Measurements from ENCODE around the gene DIAPH3.

The DIAPH3 gene

DNA sequence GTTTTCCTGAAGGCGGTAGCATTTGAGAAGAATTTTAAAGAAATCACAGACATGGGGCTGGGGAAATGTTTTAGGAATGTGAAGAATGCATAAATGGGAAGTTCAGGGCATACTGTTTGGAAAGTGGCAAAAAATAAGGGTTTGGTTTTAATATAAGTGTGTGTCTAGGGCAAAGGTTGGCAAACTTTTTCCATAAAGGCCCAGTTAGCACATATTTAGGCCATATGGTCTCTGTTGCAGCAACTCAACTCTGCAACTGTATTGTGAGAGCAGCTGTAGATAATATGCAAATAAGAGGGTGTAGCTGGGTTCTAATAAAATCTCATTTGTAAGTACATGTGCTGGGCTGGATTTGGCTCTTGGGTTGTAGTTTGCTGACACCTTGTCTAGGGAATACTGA is 521.9 kb downstream of the DIAPH3 start:
- in situ Hi-C loops (cut with MboI; ENCODE audit: low sequenced_read_pairs), result no loop called here

- in situ Hi-C loops (cut with MboI; ENCODE audit: low sequenced_read_pairs), result no loop called here
Observed at GRCh38 chr13:59641261-59641660, 522.5 kb downstream of the DIAPH3 start.

- in situ Hi-C loops (cut with MboI; ENCODE audit: low sequenced_read_pairs), result no loop called here
Observed at GRCh38 chr13:59638404-59638803, 525.3 kb downstream of the DIAPH3 start.

DNA sequence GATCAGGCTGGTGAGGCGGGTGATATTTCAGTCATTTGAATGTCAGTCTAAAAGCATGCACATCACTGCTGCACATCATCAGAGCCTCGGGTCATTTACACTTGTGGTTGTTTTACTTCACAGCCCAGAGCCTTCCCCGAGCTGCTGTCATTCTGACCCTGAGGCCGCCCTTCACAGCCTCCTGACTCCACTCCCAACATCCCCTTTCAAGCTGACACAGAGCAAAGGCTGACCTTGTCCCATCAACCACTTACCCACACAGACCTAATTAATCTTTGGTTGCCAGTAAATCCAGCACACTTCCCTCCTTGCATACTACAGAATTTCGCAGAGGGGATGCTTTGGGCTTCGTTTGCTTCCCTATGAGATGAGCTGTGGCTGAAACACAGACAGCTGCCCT is 528.1 kb downstream of the DIAPH3 start:
- in situ Hi-C loops (cut with MboI; ENCODE audit: low sequenced_read_pairs), result no loop called here

DNA sequence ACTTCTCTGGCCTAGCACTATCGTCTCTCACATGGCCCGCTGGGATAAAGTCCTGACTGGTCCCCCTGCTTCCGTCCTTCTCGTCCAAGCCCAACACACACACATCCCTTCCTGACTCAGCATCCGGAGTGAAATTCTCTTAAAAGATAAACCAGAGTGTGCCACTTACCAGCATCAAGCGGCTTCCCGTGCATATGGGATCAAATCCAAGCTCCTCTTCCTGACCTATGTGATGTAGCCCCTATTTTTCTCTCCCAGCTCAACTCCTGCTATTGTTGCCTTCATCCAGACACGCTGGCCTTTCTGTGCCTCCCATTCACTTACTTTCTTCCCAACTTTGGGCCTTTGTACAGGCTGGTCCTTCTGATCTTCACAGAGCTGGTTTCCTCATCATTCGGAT is 530.4 kb downstream of the DIAPH3 start:
- in situ Hi-C loops (cut with MboI; ENCODE audit: low sequenced_read_pairs), result no loop called here

- in situ Hi-C loops (cut with MboI; ENCODE audit: low sequenced_read_pairs), result no loop called here
Observed at GRCh38 chr13:59631271-59631670, 532.5 kb downstream of the DIAPH3 start.

- in situ Hi-C loops (cut with MboI; ENCODE audit: low sequenced_read_pairs), result no loop called here
Observed at GRCh38 chr13:59625111-59625510, 538.6 kb downstream of the DIAPH3 start.

DNA sequence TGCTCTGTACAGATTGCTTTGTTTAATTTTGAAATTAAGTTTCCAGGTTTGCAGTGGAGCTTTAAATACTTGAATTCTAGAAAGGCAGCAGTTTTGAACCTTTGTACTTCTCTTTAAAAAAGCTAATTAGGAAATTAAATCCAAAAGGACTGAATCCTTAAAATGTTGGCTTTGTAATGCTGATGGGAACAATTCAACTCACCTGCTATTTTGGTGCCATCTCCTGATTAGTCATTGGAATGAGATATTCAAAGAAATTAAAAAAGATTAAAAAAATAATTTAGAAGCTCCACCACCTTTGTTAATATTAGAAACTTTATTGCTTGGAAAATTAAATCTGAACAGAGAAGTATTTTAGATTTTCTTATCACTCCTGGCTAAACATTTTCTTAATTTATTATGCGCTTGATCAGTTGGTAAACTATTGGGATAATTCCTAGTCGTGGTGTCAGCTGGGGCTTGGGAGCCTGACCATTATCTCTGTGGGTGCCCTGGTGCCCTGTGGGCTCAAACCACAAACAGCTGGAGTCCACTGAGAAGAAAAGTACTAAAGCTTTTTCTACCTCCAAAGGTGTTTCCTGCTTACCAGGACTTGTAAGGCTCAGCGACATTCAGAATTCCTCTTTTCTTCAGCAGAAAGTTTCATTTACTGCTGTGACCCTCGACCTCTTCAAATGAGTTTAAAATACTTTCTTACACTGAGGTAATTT is 540.4 kb downstream of the DIAPH3 start:
- in situ Hi-C loops (cut with MboI; ENCODE audit: low sequenced_read_pairs), result no loop called here

DNA sequence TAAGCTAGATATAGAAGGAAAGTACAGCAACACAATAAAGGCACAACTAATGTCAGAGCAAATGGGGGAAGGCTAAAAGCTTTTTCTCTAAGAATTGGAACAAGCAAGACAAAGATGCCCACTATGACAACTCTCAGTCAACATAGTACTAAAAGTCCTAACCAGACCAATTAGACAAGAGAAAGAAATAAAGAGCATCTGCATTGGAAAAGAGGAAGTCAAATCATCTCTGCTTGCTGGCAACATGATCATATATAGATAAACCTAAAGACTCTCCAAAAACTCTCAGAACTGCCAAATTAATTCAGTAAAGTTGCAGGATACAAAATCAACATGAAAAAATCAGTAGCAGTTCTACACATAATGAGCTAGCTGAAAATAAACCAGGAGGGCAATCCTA is 542.0 kb downstream of the DIAPH3 start:
- in situ Hi-C loops (cut with MboI; ENCODE audit: low sequenced_read_pairs), result no loop called here

All from hTERT RPE-1 (cell line).